ENCODE measurements around the gene PTBP3. TPM values are rescaled to one million over a fixed set of nuclear protein-coding genes. Genes with fewer than 3 reads are reported as not detected.

The PTBP3 gene
- total RNA-seq, 4 donors from 2014 or later, result 24.5 to 50.3 (median 39.7) TPM

DNA sequence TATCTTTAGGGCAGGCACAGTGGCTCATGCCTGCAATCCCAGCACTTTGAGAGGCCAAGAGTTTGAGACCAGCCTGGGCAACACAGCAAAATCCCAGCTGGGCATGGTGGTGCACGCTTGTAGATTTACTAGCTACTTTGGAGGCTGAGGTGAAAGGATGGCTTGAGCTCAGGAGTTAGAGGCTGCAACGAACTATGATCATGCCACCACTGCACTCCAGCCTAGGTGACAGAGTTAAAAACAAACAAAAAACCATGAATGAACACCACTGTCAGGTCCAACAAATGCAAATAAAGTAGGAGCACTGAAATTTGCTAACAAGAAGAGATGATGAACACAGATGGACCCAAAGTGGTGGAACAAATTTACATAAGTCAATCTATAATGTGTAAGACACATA lies 4.9 kb downstream of the PTBP3 start:
- TF ChIP-seq, protein P1, sequence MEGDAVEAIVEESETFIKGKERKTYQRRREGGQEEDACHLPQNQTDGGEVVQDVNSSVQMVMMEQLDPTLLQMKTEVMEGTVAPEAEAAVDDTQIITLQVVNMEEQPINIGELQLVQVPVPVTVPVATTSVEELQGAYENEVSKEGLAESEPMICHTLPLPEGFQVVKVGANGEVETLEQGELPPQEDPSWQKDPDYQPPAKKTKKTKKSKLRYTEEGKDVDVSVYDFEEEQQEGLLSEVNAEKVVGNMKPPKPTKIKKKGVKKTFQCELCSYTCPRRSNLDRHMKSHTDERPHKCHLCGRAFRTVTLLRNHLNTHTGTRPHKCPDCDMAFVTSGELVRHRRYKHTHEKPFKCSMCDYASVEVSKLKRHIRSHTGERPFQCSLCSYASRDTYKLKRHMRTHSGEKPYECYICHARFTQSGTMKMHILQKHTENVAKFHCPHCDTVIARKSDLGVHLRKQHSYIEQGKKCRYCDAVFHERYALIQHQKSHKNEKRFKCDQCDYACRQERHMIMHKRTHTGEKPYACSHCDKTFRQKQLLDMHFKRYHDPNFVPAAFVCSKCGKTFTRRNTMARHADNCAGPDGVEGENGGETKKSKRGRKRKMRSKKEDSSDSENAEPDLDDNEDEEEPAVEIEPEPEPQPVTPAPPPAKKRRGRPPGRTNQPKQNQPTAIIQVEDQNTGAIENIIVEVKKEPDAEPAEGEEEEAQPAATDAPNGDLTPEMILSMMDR (IDR thresholded peaks at IDR 0.05), result no peak
- DNase-seq (ENCODE audit: low spot score), result no peak
- ATAC-seq (ENCODE audit: low FRiP score), result no peak

DNA sequence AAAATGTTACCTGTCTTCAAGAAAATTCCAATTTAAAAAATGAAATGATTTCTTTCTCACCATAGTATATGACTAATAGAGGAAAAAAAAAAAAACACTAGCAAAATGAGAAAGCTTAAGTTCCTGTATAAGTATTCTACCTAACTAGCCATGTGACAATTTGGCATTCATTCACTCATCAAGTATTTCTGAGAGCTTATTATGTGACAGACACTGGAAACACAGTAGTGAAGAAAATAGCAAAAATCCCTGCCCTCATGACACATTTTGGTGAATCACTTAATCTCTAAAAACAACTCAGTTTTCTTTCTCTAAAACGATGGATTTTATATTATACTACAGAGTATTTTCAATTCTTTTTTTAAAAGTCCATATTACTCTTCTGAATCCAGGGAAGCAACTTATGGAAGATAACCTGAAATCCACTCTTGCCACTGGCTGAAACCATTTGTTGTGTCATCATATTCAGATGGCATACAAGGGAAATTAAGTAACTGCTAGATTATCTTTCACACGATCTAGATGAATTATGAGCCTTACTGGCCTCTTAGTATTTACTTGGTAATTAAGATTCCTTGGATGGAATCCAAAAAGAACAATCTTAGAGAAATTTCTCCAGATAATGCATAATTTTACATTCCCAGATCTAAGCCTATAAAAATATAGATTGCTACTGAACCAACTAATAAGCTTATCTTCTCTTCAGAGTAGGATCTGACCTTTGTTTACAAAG lies 5.5 kb downstream of the PTBP3 start:
- ATAC-seq (ENCODE audit: low FRiP score) (no peak), DNase-seq (ENCODE audit: low spot score) (no peak)
- TF ChIP-seq, protein P1 (IDR thresholded peaks at IDR 0.05), result no peak

DNA sequence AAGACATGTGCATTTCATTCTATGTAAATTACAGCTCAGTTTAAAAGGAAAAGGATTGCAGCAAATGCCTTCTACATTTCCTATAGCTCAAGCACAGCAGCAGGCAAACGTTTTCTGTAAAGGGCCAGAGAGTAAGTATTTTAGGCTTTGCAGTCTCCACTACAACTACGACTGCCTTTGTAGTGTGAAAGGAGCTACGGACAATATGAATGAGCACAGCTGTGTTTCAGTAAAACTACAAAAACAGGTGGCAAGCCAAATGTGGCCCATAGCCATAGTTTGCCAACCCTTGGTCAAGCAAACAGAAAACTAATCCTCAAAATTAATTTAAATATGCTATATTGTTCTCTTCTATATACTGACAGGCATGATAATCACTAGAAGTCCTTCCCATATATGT lies 7.2 kb downstream of the PTBP3 start:
- no peak for DNase-seq (ENCODE audit: low spot score)
- ATAC-seq (ENCODE audit: low FRiP score), result no peak
- TF ChIP-seq, protein P1 (IDR thresholded peaks at IDR 0.05), result no peak

DNA sequence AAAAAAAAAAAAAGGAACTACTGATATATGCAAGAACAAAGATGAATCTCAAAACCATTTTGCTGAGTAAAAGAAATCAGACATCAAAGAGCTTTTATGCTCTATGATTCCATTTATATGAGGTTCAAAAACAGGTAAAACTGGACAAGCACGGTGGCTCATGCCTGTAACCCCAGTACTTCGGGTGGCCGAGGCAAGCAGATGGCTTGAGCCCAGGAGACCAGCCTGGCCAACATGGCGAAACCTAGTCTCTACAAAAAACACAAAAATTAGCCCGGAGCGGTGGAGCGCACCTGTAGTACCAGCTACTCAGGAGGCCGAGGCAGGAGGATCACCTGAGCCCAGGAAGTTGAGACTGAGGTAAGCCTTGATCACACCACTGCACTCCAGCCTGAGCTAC lies 7.8 kb downstream of the PTBP3 start:
- no peak for DNase-seq (ENCODE audit: low spot score)
- ATAC-seq (ENCODE audit: low FRiP score), result no peak
- TF ChIP-seq, protein P1 (IDR thresholded peaks at IDR 0.05), result no peak

DNA sequence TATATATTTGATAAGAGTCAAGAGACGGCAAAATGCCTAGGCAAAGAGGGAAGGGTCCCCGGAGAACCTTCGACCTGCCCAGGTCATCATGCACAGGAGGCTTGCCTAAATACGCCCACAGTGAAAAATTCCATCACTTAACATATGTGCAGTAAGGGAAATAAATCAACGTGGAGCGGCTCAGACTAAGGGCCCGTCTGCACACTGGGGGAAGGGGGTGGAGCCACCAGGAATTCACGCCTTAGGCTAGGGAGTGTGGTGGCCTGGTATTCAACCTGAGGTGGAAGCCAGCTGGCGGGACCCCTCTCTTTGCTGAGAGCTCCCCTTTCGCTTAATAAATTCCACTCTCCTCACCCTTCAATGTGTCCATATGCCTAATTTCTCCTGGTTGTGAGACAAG lies 8.3 kb downstream of the PTBP3 start:
- TF ChIP-seq, protein P1 (IDR thresholded peaks at IDR 0.05), result no peak
- ATAC-seq (ENCODE audit: low FRiP score), result no peak
- no peak for DNase-seq (ENCODE audit: low spot score)

DNA sequence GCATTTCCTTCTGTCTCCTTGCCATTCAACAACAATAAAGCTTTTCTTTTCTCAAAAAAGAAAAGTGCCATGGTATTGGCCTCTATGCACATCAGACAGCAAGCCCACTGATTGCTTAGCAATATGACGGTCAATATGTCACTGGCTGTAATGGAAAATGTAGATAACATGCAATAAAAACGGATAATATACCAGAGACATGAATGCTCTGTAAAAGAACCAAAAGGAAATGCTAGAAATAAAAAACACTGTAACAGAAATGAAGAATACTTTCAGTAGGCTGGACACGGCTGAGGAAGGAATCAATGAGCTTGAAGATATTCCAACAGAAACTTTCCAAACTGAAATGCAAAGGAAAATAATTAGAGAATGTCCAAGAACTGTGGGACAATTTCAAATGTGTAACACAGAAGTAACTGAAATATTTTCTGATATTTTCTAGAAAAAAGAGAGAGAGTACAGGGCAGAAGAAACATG lies 10.0 kb downstream of the PTBP3 start:
- TF ChIP-seq, protein P1 (IDR thresholded peaks at IDR 0.05), result no peak
- ATAC-seq (ENCODE audit: low FRiP score), result no peak
- DNase-seq (ENCODE audit: low spot score), result no peak

Data from omental fat pad (tissue), 4 donors.